Kidney (tissue), 14 donors: ENCODE measurements around the gene UNC5A. TPM values are rescaled to one million over a fixed set of nuclear protein-coding genes. Genes with fewer than 3 reads are reported as not detected.

Experiments used
- DNase-seq, 5 donors: peaks; one replicate each; pipeline ENCODE4 v3.0.0-alpha.2; 2013 to 2020
- FAIRE-seq: peaks from 2 replicates; lab custom pipeline; 2012; peaks lifted over from hg19 to GRCh38; lab: Jason Lieb, UNC
- H3K27ac ChIP-seq, 2 donors: one replicate each; pipeline ENCODE4 v1.7.0; 2013; ENCODE audit warnings: low read depth in 2 of 2, low read length in 2 of 2, inconsistent platforms in 1 of 2
- H3K27me3 ChIP-seq: one replicate; pipeline ENCODE4 v1.7.1; 2013; ENCODE audit warnings: low read length, inconsistent platforms; ENCODE audit not compliant: control insufficient read depth, insufficient read depth
- H3K36me3 ChIP-seq, 3 donors: one replicate each; pipeline versions ENCODE4 v1.7.0 to v1.7.1; 2013; ENCODE audit warnings: low read length in 3 of 3, control low read depth in 1 of 3, inconsistent platforms in 1 of 3; ENCODE audit not compliant: insufficient read depth in 3 of 3, control insufficient read depth in 2 of 3
- H3K4me1 ChIP-seq, 3 donors: one replicate each; pipeline versions ENCODE4 v1.7.0 to v1.7.1; 2013; ENCODE audit warnings: low read length in 3 of 3, inconsistent platforms in 1 of 3, low read depth in 1 of 3; ENCODE audit not compliant: control insufficient read depth in 2 of 3, insufficient read depth in 2 of 3
- H3K4me3 ChIP-seq, 3 donors: one replicate each; pipeline versions ENCODE4 v1.7.0 to v1.8.1; 2013; ENCODE audit warnings: low read length in 3 of 3, control low read depth in 1 of 3, inconsistent platforms in 1 of 3
- H3K9ac ChIP-seq, 3 donors: one replicate each; pipeline versions ENCODE4 v1.7.0 to v1.7.1; 2013; ENCODE audit warnings: low read length in 3 of 3, control low read depth in 1 of 3, inconsistent platforms in 1 of 3
- H3K9me3 ChIP-seq, 3 donors: one replicate each; pipeline versions ENCODE4 v1.7.0 to v1.7.1; 2013; ENCODE audit warnings: low read length in 3 of 3, control low read depth in 1 of 3, inconsistent platforms in 1 of 3; ENCODE audit not compliant: control insufficient read depth in 2 of 3, insufficient read depth in 1 of 3
- CTCF ChIP-seq: IDR thresholded peaks from 3 replicates; pipeline ENCODE4 v1.5.1; 2012; ENCODE audit warnings: mild to moderate bottlenecking, moderate library complexity, borderline replicate concordance; ENCODE audit not compliant: insufficient read depth; ENCODE audit errors: extremely low read depth
- intact Hi-C: fragments of 100-400 bp; cut with DNase I; formaldehyde crosslinking; loops from one replicate; pipeline ENCODE4 v1.11.1; 2022
- polyA plus RNA-seq: library from polyadenylated mRNA; stranded (reverse); fragments of 350-450 nt; fragmentation: Illumina TruSeq; extraction: RNeasy Lipid Tissue Mini Kit (QIAGEN cat#74804); gene quantifications from one replicate; pipeline ENCODE4 v1.2.3, GENCODE V29; 2014; ENCODE audit warnings: low read depth, low replicate concordance; ENCODE audit not compliant: insufficient read depth
- total RNA-seq: library from RNA; stranded (reverse); fragmentation: NEBNext Ultra II Directional; extraction: Animal tissue kit (Norgen Biotek cat#: 25700); gene quantifications from one replicate; pipeline ENCODE4 v1.2.1, GENCODE V29; 2021
- donor health status: control.
- donor health status: control.
- donor health status: control.
- donor health status: control.
- donor health status: control.
- donor health status: DM: yes; HTN: yes; CAD: no.
- donor health status: Normal renal cell carcinoma (clear cell type).

UNC5A gene
- total and polyA plus RNA-seq, 2 donors from 2014 or later, result 1.5 TPM; not detected in 1

- DNase-seq, result peak in 4 of 5 donors; percentile 46 to 71 (median 58)
Observed at GRCh38 chr5:176812269-176813259, 2.2 kb downstream of the UNC5A start.

GRCh38 chr5:176813587-176814312 lies 3.4 kb downstream of the UNC5A start:
- Histone ChIP-seq H3K27me3 (peaks cover 20% of the 10 kb centered on the region), H3K4me1 (peaks cover 0 to 2% (median 0%) of the 10 kb centered on the region in 3 donors), H3K36me3 (no peaks in the 10 kb centered on the region), H3K9me3 (no peaks in the 10 kb centered on the region), H3K9ac (no peak overlapping the region), H3K27ac (no peak overlapping the region), H3K4me3 (no peak overlapping the region)
- TF ChIP-seq CTCF, result no peak
- DNase-seq (no peak), FAIRE-seq (no peak)
- intact Hi-C loops, result no loop called here

More at GRCh38 chr5:176812269-176813259, 2.2 kb downstream of the UNC5A start:
- Histone ChIP-seq H3K27ac (no peak overlapping the region), H3K9me3 (no peaks in the 10 kb centered on the region), H3K4me1 (peaks cover 0 to 2% (median 0%) of the 10 kb centered on the region in 3 donors), H3K4me3 (no peak overlapping the region), H3K27me3 (peaks cover 24% of the 10 kb centered on the region), H3K9ac (no peak overlapping the region), H3K36me3 (no peaks in the 10 kb centered on the region)
- intact Hi-C loops, result no loop called here
- FAIRE-seq, result no peak
- peak; percentile 11 for TF ChIP-seq CTCF

GRCh38 chr5:176814313-176814685 lies 3.9 kb downstream of the UNC5A start:
- H3K27me3 ChIP-seq, result peaks cover 20% of the 10 kb centered on the region
- FAIRE-seq (no peak), DNase-seq (no peak)

More at GRCh38 chr5:176814313-176814685, 3.9 kb downstream of the UNC5A start:
- intact Hi-C loops, result no loop called here
- Histone ChIP-seq H3K27ac (no peak overlapping the region), H3K9ac (no peak overlapping the region), H3K4me3 (no peak overlapping the region), H3K9me3 (no peaks in the 10 kb centered on the region), H3K36me3 (no peaks in the 10 kb centered on the region), H3K4me1 (peaks cover 0 to 2% (median 0%) of the 10 kb centered on the region in 3 donors)
- TF ChIP-seq CTCF, result no peak
